GM19324 (cell line): Measurements from ENCODE around the gene RNF121.
"Not testable (repeated sequence)": the region's sequence is repeated elsewhere in the genome, so short reads cannot be mapped to it uniquely, and the experiment has no call there.

ENCODE experiments used
- ATAC-seq: cut with Tn5 transposase; IDR thresholded peaks from one replicate; pipeline ENCODE4 v1.9.1; 2021; ENCODE audit warnings: mild to moderate bottlenecking, moderate library complexity; ENCODE audit not compliant: unreplicated experiment, low FRiP score

The RNF121 gene

GRCh38 chr11:71928737-71929443 is at the start of gene RNF121:
Gene RNF121 (plus strand): TSS chr11:71929046. CDS start chr11:71929062, 16 bp downstream.
- peak; percentile 84 for ATAC-seq

GRCh38 chr11:71885806-71886205 is 43.0 kb upstream of the RNF121 start:
- not testable (repeated sequence) for ATAC-seq

- ATAC-seq: not testable (repeated sequence)
Observed at GRCh38 chr11:71888335-71889010, 40.4 kb upstream of the RNF121 start.

GRCh38 chr11:71889181-71889872 is 39.5 kb upstream of the RNF121 start:
- ATAC-seq: not testable (repeated sequence)

DNA sequence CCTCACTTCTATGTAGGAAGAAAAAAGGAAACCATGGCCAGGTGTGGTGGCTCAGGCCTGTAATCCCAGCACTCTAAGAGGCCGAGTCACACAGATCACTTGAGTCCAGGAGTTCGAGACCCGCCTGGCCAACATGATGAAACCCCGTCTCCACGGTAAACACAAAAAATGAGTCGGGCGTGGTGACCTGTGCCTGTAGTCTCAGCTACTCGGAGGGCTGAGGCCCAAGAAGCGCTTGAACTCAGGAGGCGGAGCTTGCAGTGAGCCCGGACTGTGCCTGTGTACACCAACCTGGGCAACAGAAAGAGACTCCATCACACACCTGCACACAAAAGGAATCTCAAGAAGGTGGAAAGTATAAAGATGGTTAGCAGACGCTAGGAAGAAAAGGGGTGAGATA is 32.9 kb upstream of the RNF121 start:
- ATAC-seq: no peak

GRCh38 chr11:71901137-71901536 is 27.7 kb upstream of the RNF121 start:
- not testable (repeated sequence) for ATAC-seq

- no peak for ATAC-seq
Observed at GRCh38 chr11:71908218-71908617, 20.6 kb upstream of the RNF121 start.

- not testable (repeated sequence) for ATAC-seq
Observed at GRCh38 chr11:71910775-71911174, 18.1 kb upstream of the RNF121 start.

DNA sequence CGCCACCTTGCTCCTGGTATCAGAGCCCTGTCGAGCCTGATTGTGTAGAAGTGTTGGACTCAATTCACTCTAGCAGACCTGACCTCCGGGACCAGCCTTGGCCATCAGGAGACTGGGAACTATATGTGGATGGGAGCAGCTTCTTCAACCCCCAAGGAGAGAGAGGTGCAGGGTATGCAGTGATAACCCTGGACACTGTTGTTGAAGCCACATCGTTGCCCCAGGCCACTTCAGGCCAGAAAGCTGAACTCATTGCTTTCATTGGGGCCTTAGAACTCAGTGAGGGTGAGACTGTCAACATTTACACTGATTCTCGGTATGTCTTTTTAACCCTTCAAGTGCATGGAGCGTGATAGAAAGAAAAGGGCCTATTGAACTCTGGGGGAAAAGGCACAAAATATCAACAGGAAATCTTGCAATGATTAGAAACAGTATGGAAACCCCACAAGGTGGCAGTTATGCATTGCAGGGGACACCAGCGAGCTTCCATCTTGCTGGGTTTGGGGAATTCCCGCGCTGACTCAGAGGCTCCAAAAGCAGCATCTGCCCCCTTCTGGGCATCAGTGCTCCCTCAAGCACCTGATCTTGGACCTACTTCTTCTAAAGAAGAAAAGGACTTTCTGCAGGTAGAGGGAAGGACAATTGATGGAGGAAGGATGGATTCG is 17.4 kb upstream of the RNF121 start:
- not testable (repeated sequence) for ATAC-seq

- not testable (repeated sequence) for ATAC-seq
Observed at GRCh38 chr11:71911986-71912340, 16.9 kb upstream of the RNF121 start.

GRCh38 chr11:71913756-71914526 is 14.9 kb upstream of the RNF121 start:
- ATAC-seq: no peak

GRCh38 chr11:71914617-71915189 is 14.1 kb upstream of the RNF121 start:
- no peak for ATAC-seq

- no peak for ATAC-seq
Observed at GRCh38 chr11:71917646-71918140, 11.2 kb upstream of the RNF121 start.

GRCh38 chr11:71927820-71928736 is 768 bp upstream of the RNF121 start, which contains the start of gene XNDC1N:
Gene XNDC1N (minus strand): TSS chr11:71928594. CDS start chr11:71923353, 5,241 bp downstream.
- peak; percentile 84 for ATAC-seq

DNA sequence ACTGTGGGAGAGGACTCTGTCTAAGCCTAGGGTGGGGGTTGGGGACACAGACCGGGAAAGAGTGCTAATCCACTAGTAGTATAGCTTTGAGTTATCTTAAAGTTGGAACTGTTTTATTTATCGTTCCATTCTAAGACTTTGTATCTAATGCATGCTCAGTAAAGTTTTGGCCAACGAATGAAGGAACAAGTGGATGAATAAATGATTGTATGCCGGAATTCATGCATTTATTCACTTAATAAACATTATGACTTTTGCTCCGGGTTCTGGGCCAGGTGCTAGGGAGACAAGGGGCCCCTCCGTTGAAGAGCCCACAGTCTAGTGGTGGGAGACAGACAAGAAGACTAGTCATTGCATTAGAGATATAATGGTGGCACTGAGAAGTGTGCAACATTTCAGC is 645 bp downstream of the RNF121 start:
- ATAC-seq: no peak

DNA sequence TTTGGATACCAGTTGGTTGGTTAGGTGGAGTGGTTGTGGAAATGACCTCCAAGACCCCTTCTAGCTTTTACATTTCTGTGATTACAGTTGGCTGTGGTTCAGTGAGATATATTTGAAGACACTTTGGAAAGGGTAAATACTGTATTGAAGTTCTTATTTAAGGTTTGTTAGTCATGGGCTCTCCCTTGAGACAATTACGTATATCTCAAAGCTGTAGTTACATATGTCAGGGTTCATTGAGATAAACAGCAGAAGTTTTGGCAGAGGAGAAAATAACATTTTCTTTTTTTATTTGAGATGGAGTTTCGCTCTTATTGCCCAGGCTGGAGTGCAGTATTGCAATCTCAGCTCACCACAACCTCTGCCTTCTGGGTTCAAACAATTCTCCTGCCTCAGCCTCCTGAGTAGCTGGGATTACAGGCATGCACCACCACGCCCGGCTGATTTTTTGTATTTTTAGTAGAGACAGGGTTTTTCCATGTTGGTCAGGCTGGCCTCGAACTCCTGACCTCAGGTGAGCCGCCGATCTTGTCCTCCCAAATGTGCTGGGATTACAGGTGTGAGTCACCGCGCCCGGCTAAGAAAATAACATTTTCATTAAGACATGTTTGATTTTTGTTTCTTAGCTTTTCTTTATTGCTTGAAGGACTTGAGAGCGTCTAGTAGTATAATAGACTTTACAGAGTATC is 1.9 kb downstream of the RNF121 start:
- no peak for ATAC-seq

GRCh38 chr11:71931245-71931602 is 2.4 kb downstream of the RNF121 start:
- no peak for ATAC-seq
